AML-193 (cell line): Measurements from ENCODE around the gene TMEM170B.
"Not testable (repeated sequence)": the region's sequence is repeated elsewhere in the genome, so short reads cannot be mapped to it uniquely, and the experiment has no call there.

ENCODE experiments used
- DNase-seq, 2 experiments: peaks; one replicate each; lab custom pipeline; 2025; lab: John Stamatoyannopoulos, UW

The TMEM170B gene

DNA sequence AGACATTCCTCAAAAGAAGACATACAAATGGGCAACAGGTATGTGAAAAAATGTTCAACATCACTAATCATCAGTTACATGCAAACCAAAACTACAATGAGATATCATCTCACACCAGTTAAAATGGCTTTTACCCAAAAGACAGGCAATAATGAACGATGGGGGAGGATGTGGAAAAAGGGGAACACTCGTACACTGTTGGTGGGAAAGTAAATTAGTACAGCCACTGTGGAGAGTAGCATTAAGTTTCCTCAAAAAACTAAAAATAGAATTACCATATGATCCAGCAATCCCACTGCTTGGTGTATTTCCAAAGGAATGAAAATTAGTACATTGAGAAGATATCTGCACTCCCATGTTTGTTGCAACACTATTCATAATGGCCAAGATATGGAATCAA is 8.6 kb upstream of the TMEM170B start:
- DNase-seq = no peak

DNA sequence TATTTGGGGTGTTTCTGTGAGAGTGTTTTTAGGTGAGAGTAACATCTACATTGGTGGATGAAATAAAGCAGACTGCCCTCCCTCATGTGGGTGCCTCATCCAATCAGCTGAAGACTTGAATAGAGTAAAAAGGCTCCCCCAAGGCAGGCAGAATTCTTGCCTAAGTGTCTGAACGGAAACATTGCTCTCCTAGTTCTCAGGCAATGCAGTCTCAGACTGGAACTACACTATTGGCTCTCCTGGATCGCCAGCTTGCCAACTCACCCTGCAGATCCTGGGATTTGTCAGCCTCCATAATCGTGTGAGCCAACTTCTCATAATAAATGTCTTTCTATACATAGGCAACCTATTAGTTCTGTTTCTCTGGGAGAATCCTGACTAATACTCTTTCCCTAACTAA is 5.5 kb upstream of the TMEM170B start:
- no peak for DNase-seq

DNA sequence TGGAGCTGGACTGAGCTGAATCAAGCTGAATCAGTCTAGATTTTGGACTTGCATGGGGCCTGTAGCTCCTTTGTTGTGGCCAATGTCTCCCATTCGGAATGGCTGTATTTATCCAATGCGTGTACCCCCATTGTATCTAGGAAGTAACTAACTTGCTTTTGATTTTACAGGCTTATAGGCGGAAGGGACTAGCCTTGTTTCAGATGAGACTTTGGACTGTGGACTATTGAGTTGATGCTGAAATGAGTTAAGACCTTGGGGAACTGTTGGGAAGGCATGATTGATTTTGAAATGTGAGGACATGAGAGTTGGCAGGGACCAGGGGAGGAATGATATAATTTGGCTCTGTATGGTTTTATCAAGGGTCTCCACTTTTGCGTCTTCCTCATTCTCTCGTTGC is 3.0 kb upstream of the TMEM170B start:
- no peak for DNase-seq

DNA sequence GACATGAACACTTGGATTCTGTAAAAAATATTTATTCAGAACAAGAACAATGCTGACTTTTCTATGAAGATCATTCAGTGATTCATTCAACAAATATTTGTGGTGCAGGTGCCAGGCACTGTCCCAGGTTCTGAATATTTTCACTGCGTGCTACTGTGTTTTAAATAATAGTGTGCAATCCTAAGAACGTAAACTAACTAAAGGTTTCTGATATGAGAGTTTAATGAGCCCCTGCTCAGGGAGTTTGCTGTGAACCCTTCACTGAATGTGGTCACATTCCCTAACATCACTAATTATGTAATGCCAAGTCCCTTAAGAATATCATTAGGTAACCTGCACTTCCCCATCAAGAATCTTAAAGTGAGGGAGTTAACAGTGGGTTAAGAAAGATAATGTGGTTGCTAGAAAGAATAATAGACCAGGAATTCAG is 1.7 kb upstream of the TMEM170B start:
- DNase-seq = peak; percentile 87 to 88

DNA sequence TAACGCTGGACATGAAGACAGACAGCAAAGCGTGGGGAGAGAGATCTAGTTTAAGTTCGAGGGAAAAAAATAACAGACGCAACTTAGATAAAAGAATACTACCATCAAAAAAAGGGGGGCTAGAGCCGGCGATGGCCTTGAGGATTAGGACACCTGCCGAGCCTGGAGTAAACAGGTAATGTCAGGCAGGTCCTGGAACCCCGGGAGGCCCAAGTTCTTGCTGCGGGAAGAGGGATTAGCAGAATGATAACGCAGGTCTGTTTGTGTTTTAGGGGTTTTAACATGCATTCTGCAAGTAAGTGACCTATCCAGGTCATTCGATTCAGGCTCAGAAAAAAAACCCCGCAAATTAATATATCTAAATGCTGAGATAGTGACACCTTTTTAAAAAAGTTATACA is 754 bp upstream of the TMEM170B start:
- no peak for DNase-seq

DNA sequence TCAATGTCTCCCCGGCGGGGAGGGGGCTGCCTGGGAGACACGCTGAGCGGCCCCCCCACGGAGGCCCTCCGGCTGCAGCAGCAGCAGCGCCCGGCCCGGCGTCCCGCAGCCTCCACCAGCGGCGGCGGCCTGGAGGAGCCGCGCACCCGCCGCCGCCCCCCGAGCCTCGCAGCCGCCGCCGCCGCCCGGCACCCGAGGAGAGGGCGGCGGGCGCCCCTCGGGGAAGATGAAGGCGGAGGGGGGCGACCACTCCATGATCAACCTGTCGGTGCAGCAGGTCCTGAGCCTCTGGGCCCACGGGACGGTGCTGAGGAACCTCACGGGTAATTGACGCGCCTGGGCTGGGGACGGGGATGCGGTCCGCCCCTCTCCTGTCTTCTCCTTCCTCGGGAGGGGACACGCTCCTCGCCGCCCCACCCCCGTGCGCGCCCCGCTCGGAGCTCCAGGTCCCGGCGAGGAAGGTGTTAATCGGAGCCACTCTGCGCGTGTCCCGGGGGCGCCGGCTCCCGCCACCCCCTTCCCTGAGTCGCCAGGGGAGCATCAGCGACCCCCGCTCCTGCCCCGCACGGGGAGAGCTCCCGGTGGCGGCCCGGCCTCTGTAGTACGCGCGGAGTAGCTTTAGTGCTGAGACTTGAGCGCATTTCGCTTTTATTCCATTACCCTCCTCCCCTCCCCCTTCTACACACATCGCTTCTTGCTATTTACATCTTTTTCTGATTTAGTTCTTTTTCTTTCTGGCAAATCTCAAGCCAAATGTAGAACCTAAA is 686 bp downstream of the TMEM170B start:
- peak in 1 of 2 experiments; percentile 59 for DNase-seq

DNA sequence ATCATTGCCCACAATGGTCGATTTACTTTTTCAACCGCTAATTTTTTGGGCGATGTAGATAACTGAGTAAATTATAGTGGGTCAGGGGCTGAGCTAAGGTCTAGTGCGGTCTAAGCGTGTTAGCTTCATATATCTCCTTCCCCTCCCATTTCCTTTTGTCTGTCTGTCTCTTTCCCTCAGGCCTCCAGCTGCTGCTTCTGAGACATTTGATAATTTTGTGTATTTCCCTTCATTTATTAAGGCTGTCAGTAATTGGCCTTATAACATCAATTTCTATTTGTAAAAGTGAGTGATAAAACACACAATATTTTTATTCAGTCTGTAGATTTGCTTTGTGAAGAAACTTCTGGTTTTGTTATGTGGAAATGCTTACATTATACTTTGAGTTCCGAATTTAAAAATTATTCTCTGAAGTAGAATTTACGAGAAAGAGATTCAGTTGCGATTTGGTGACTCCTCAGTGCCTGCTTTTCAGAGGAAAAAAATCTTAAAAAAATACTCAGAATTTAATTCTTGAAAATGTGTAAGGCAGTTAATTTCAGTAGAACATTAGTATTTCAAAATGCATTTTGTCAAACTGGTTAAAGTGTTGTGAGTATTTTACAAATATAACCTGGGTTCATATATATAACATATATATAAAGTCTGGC is 1.4 kb downstream of the TMEM170B start:
- DNase-seq = peak; percentile 51 to 59

DNA sequence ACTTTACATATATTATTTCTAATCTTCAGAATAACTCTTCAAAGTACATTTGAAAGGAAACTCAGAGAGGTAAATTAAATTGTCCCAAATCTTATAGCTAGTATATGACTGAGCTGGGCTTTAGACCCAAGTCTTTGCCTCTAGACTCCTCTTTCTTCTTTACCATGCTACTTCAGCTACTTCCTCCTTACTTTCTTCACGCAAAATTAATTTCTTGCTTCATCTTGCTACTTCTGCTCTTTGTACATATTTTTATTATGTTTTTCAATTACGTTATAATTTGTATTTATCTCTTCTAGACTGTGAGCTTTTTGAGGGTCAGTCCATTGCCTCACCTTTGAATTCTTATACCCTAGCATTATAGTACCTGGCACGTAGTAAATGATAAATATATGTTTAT is 5.3 kb downstream of the TMEM170B start:
- DNase-seq = peak; percentile 81 to 87

DNA sequence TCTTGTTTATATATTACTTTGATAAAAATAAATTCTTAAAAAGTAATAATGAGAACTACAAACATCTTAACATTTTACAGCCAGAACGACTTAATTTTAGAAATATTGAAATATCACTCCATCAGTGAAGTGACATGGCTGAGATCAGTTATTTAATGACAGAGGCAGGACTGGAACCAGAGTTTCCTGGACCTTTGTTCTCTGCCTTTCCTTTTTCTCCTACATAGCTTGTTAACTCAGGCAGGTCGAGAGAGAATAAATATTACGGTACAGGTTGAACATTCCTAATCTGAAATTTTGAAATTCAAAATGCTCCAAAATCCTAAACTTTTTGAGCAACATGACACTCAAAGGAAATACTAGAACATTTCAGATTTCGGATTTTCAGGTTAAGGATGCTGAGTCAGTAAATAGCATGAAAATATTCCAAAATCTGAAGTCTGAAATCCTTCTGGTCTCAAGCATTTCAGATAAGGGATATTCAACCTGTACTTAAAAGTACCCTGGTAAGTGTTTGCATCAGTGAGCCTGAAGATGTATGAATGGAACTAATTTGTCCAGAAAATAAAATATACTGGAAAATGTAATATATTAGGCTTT is 6.5 kb downstream of the TMEM170B start:
- no peak for DNase-seq

DNA sequence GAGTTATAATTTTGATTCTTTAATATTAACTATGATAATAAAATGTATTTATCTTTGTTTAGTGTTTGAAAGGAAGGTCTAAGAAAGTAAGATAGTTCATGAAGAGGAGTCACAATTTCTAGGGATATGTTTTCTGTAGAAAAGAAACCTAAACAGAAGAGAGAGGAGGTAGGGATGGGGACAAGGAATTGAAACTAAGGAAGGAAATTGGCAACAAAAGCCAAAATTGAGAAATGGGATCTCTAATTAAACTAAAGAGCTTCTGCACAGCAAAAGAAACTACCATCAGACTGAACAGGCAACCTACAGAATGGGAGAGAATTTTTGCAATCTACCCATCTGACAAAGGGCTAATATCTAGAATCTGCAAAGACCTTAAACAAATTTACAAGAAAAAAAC is 10.3 kb downstream of the TMEM170B start:
- DNase-seq = not testable (repeated sequence)

DNA sequence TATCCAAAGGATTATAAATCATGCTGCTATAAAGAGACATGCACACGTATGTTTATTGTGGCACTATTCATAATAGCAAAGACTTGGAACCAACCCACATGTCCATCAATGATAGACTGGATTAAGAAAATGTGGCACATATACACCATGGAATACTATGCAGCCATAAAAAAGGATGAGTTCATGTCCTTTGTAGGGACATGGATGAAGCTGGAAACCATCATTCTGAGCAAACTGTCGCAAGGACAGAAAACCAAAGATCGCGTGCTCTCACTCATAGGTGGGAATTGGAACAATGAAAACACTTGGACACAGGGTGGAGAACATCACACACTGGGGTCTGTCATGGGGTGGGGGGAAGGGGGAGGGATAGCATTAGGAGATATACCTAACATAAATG is 11.0 kb downstream of the TMEM170B start:
- not testable (repeated sequence) for DNase-seq

DNA sequence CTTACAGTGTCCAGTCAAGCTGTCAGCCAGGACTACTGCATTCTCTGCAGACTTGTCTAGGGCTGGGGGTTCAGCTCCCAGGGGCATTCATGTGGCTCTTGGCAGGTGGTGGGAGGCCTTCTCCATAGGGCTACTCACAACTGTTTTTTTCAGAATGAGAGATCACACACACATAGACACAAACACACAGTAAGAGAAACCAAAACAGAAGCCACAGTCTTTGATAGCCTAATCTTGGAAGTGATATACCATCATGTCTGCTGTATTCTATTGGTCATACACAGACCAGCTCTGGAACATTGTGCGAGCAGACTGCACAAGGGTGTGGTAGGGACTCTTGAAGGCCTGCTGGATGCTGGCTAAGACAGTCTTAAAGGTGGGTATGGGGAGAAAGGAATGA is 13.5 kb downstream of the TMEM170B start:
- DNase-seq = no peak

DNA sequence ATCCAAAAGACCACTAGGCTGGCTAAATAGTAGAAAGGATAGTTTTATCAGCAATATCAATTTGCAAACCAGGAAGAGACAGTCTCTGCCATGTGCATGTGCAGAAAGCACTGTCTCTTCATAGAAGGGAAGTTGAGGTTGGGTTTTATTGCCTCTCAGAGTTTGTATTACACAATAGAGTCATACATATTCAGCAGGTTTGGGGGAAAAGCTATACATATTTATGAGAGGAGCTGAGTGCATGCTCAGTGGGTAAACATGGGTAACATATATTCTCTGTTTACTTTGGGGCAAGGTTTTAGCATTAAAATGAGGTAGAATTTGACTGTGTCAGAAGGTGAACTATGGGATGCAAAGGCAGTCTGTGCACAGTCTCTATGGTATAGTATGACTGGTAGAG is 14.9 kb downstream of the TMEM170B start:
- peak; percentile 89 for DNase-seq

DNA sequence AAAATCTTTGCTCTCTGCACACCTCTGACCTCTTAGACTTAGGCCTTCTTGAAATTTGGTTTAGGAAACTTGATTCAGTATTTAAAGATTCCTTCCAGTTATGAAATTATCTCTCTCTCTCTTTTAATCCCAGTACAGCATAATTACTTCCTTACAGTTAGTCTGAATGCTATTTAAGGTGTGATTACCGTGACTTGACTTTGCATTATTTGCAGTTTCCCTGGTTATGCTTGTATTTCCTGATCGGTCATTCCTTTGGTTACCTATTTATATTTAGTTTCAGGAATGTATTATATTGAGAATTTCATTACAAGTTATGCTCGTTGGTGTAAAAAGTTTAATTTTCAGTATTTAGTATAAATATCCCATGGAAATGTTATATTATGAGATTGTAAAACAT is 16.3 kb downstream of the TMEM170B start:
- no peak for DNase-seq

DNA sequence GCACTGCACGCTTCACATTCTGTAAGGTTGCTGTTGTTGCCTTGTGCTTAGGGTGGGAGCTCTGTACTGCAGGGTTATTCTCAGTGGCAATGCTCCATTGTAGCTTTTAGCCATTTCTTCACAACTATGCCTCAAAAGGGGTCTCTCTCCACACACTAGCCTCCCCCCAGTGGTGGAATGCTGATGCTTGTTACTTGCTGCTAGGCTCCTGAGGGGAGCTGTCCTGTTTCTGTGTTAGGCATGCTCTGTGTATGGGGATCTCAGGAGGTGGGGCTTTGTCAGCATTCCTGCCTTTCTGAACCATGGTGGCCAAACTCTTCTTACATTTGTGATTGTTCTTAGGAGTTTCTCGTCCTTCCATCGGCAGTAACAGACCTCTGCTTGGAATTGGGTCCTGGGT is 18.8 kb downstream of the TMEM170B start:
- no peak for DNase-seq

DNA sequence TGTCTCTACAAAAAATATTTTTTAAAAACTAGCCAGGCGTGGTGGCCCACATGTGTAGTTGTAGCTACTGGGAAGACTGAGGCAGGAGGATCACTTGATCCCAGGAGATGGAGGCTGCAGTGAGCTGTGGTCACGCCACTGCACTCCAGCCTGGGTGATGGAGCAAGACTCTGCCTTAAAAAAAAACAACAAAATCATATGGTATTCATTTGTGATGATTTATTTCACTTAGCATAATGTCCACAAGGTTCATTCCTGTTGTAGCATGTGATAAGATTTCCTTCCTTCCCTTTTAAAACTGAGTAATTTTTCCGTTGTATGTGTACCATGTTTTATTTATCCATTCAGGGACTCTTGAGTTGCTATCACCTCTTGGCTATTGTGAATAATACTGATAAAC is 26.2 kb downstream of the TMEM170B start:
- no peak for DNase-seq

DNA sequence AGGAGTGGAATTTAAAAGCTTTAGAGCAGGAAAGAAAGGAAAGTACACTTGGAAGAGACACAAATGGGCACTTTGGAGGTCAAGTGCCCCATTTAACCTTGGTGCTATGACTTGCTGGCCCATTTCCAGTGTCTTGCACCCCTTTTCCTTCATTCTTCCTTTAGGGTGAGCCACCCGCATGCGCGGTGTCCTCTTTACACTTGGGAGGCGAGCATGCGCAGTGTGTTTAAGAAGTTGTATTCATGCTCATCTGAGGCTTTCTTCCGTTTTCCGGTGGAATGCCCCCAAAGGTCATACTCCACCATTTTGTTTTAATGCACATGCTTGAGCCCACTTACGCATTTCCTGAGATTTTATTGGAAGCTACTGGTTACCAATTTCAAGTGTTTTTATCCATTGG is 29.1 kb downstream of the TMEM170B start:
- no peak for DNase-seq

DNA sequence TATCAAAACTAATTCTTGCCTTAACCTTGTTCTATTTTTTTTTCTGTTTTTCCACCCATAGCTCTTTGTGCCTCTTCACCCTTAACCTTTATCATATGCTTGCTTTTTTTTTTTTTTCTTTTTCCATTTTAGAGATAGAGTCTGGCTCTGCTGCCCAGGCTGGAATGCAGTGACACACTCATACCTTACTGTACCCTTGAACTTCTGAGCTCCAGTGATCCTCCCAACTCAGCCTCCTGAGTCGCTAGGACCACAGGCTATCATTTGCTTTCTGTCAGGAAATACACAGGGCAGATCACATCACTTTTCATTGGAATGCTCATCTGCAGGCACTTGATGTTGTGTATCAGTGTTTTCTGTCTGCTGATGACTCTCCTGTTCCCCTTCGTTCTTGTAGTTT is 33.5 kb downstream of the TMEM170B start:
- no peak for DNase-seq

DNA sequence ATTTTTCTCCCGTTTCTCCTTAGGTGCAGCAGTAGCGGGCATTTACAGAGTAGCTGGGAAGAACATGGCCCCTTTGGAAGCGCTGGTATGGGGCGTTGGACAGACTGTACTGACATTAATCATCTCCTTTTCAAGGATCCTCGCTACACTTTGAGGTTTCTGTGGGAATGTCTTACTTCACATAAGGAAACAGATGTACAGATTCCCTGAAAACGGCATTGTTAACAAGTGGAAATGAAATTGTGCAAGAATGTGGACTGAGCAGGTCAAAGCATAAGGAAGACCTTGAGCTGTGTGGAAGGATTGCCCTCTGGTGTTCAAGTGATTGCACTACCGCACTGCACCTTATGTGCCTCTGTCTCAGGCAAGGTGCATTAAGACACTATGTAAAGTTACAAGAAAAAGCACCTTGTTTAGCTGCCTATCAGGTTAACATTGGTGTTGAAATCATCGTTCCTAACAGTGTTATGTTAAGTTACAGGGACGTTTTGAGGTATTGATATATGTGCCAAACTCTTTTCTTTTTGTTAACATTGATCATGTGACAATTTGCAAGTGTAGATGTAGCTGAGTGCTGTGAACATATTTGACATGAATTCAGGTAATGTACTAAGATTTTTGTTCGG is 38.0 kb downstream of the TMEM170B start:
- DNase-seq = peak; percentile 84 to 94

DNA sequence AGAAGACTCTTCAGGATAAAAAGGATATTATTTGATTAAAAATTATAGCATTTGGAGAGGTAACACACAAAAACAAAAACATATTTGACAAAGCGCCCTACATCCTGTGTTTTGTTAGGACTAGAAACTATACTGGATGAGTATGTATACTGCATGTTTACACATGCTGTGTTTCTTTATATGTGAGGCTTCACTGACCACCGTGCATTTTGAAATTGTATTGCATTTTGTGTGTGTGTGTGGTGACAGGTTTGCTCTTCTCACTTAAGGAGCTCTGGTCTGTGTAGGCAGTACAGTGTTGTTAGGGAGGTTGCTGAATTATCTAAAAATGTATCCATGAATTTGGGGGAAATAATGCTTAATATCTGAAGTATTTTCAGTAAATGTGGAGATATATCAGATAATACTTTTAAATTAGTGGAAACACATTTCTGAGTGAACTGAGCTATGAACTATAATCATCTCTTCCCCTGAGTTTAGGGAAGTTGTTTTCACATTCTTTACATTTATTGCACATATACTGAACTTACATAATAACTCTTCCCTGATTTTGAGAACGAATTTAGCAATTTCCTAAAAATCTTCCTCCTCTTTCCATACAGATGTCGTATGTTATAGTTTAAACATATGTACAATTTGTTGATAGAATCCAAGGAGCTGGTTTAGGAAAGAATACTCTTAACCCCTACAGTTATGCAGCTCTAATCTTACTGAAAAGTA is 43.3 kb downstream of the TMEM170B start:
- DNase-seq = peak; percentile 79 to 84

DNA sequence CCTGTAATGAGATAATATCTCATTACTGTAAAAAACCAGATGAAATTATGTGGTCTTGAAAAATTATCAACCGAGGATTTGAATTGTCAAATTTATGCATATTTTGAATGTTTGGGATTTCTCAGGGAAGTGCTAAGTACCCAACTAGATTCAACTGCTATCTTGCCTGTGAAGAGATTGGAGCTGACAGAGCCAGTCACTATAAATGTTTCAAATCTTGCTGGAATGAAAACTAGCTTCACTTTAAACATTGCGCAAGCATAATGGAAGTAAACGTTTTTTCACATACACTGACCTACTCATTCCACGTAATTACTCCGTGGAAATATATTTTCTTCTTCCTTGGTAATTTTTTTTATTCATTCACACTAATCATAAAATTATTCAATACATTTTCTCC is 46.7 kb downstream of the TMEM170B start:
- no peak for DNase-seq

DNA sequence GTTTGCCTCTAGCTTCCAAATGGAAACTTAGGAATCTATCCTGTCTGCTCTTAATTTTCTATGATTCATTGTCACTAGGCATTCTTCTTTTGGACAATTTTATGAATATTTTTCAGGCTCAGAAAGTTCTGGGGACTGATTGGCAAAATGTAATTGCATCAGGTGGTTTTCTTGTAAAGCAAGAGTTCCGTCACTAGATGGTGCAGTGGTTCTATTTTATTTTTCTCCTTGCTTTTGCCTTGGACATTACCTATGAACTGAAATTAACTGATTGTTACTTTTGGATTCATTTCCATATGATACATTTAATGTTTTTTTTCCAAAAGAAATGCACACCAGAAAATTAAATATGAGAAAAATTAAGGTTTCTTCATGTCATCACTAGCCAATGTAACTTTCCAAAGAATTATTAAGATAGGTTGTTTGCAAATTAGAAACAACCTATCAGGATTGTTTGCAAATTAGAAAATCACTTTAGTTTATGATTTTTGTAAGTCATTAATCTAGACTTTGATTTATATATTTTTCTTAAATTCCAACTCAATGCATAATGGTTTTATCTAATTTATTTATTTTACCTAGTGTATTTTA is 48.0 kb downstream of the TMEM170B start:
- peak; percentile 73 to 75 for DNase-seq
